K562 (cell line): ENCODE data around the gene SMAD7. TPM values are rescaled to one million over a fixed set of nuclear protein-coding genes. Genes with fewer than 3 reads are reported as not detected.

Experiments
- CHD1 ChIP-seq: fragments of 200-600 bp; sonication (generic); IDR thresholded peaks from one replicate; pipeline ENCODE4 v1.6.1; 2012; ENCODE audit warnings: mild to moderate bottlenecking, moderate library complexity, low read length, inconsistent platforms
- CLOCK ChIP-seq: fragments of 250-450 bp; sonication (Bioruptor Pico); IDR thresholded peaks from 2 replicates; pipeline ENCODE4 v1.4.0; 2020; ENCODE audit warnings: mild to moderate bottlenecking, moderate library complexity, borderline replicate concordance
- CREB3 ChIP-seq: fragments of 450-650 bp; conservative IDR thresholded peaks from 2 replicates; pipeline ENCODE4 v1.6.1; 2016; ENCODE audit warnings: missing genetic modification characterization, low read depth, mild to moderate bottlenecking, missing compliant biosample characterization, moderate library complexity
- CXXC5 ChIP-seq: fragments of 250-450 bp; sonication (Bioruptor Pico); IDR thresholded peaks from 2 replicates; pipeline ENCODE4 v1.8.0; 2022; ENCODE audit warnings: inconsistent platforms, mild to moderate bottlenecking, moderate library complexity
- HES1 ChIP-seq: fragments of 450-650 bp; IDR thresholded peaks from 2 replicates; pipeline ENCODE4 v1.6.1; 2016; ENCODE audit warnings: low read depth, mild to moderate bottlenecking, moderate library complexity
- HINFP ChIP-seq: fragments of 450-650 bp; conservative IDR thresholded peaks from 2 replicates; pipeline ENCODE4 v1.6.1; 2016; ENCODE audit warnings: missing genetic modification characterization, low read depth, mild to moderate bottlenecking, control low read depth, missing compliant biosample characterization
- ILK ChIP-seq: fragments of 450-650 bp; IDR thresholded peaks from 2 replicates; pipeline ENCODE4 v1.6.1; 2016; ENCODE audit warnings: missing genetic modification characterization, low read depth, mild to moderate bottlenecking, missing compliant biosample characterization, moderate library complexity, borderline replicate concordance
- MAFG ChIP-seq: fragments of 450-650 bp; conservative IDR thresholded peaks from 2 replicates; pipeline ENCODE4 v1.6.1; 2016; ENCODE audit warnings: missing genetic modification characterization, missing compliant biosample characterization
- NFE2L1 ChIP-seq: fragments of 450-650 bp; IDR thresholded peaks from 2 replicates; pipeline ENCODE4 v1.6.1; 2016; ENCODE audit warnings: missing genetic modification characterization, low read depth, mild to moderate bottlenecking, missing compliant biosample characterization, moderate library complexity, borderline replicate concordance
- PYGO2 ChIP-seq: fragments of 450-650 bp; IDR thresholded peaks from 2 replicates; pipeline ENCODE4 v1.6.1; 2016; ENCODE audit warnings: mild to moderate bottlenecking, missing genetic modification characterization, moderate library complexity, missing compliant biosample characterization
- ZNF395 ChIP-seq: fragments of 200-800 bp; sonication (Bioruptor generic); IDR thresholded peaks from 2 replicates; pipeline ENCODE4 v1.6.1; 2017; ENCODE audit warnings: missing genetic modification characterization, missing compliant biosample characterization
- ZNF592 ChIP-seq: fragments of 450-650 bp; IDR thresholded peaks from 2 replicates; pipeline ENCODE4 v1.6.1; 2017; ENCODE audit warnings: antibody characterized with exemption, mild to moderate bottlenecking
- ZNF79 ChIP-seq: fragments of 250-450 bp; sonication (Bioruptor Pico); IDR thresholded peaks from 2 replicates; pipeline ENCODE4 v1.4.0; 2020; ENCODE audit warnings: low read depth, mild to moderate bottlenecking, moderate library complexity
- polyA plus RNA-seq, 8 experiments: library from polyadenylated mRNA; depleted of rRNA in 4 of 8; stranded (reverse) in 5 of 8; unstranded in 3 of 8; fragments of >200 nt; fragmentation: Nextera tagmentation in 2 of 8; fragmentation: Illumina TruSeq in 1 of 8; extraction: Ambion mirVana in 2 of 8; extraction: Trizol in 1 of 8; gene quantifications; 2 replicates each; pipeline versions ENCODE4 v1.2.1 to v1.2.3, GENCODE V29; 2011 to 2014; ENCODE audit warnings: inconsistent platforms in 1 of 8, missing spikeins in 1 of 8
- total RNA-seq, 7 experiments: library from RNA; depleted of rRNA in 6 of 7; stranded (reverse); fragments of >200 nt in 6 of 7; fragmentation: Illumina TruSeq in 2 of 7; extraction: Trizol in 2 of 7; gene quantifications; 2 replicates each; pipeline versions ENCODE4 v1.2.1 to v1.2.3, GENCODE V29; 2011 to 2021; ENCODE audit warnings: low replicate concordance in 1 of 7

Gene SMAD7
- total and polyA plus RNA-seq, 9 of the 15 experiments (the other 6 are each of a cell fraction or from before 2014, with no cell fraction given) = 0.13 to 3.0 (median 1.6) TPM

GRCh38 chr18:48962252-48962993 is 11.7 kb upstream of the SMAD7 start (continued):
- TF ChIP-seq MAFG (0 out of 2 replicates have a peak, but pooled peaks have one; percentile 9), CXXC5 (CRISPR knock-in tag) (peak; percentile 69), ZNF79 (CRISPR knock-in tag) (peak; percentile 36; the same call in 1 of the 2 replicates), NFE2L1 (tag) (0 out of 2 replicates have a peak, but pooled peaks have one; percentile 34), HINFP (peak; percentile 79), CHD1 (no peak), CREB3 (tag) (peak; percentile 90), ILK (tag) (peak; percentile 79; the same call in 1 of the 2 replicates), ZNF395 (CRISPR knock-in tag) (peak; percentile 86), CLOCK (CRISPR knock-in tag) (peak; percentile 36; the same call in 1 of the 2 replicates), ZNF592 (peak; percentile 76; the same call in 1 of the 2 replicates), PYGO2 (peak; percentile 91), HES1 (no peak)
